Sigmoid colon (tissue), 4 donors: ENCODE measurements around the gene TMTC2.

Source experiments
- POLR2A ChIP-seq, 2 donors: fragments of 450-650 bp; IDR thresholded peaks; one replicate each; pipeline ENCODE4 v1.6.1; 2016; ENCODE audit warnings: antibody characterized with exemption in 2 of 2, mild to moderate bottlenecking in 2 of 2, moderate library complexity in 2 of 2
- POLR2AphosphoS5 ChIP-seq, 4 donors: sonication (generic); formaldehyde crosslinking; IDR thresholded peaks; one replicate each; pipeline ENCODE4 v1.6.1; 2017; ENCODE audit warnings: antibody characterized with exemption in 4 of 4
- TF ChIP-seq, protein P1 (sequence below), 4 experiments: fragments of 450-650 bp in 3 of 4; fragments of 200-600 bp in 1 of 4; IDR thresholded peaks; one replicate each; pipeline ENCODE4 v1.5.1; 2016 to 2019; ENCODE audit warnings: antibody characterized with exemption in 4 of 4, mild to moderate bottlenecking in 3 of 4, moderate library complexity in 2 of 4

DNA sequence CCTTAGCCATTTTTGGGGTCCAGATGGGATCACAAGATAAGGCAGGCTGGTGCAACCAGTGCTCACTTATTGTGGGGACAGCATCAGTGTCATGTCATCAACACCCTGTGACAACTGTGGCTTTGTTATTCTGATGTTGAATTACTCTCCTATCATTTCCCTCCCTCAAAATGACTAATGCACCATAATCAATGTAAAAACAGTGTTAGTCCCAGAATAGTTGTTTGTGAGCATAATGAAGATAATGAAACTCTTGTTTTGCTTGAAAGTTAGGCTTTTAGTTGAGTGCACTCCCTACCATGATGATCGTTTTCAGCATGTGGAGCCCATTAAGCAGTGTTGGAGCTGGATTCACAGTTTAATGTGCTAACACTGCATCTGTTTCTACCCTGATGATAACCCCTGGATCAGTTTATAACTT lies 151.4 kb downstream of the TMTC2 start:
- TF ChIP-seq POLR2A (IDR thresholded peaks at IDR 0.05) (no peak), POLR2AphosphoS5 (IDR thresholded peaks at IDR 0.05) (no peak)
- TF ChIP-seq, protein P1, sequence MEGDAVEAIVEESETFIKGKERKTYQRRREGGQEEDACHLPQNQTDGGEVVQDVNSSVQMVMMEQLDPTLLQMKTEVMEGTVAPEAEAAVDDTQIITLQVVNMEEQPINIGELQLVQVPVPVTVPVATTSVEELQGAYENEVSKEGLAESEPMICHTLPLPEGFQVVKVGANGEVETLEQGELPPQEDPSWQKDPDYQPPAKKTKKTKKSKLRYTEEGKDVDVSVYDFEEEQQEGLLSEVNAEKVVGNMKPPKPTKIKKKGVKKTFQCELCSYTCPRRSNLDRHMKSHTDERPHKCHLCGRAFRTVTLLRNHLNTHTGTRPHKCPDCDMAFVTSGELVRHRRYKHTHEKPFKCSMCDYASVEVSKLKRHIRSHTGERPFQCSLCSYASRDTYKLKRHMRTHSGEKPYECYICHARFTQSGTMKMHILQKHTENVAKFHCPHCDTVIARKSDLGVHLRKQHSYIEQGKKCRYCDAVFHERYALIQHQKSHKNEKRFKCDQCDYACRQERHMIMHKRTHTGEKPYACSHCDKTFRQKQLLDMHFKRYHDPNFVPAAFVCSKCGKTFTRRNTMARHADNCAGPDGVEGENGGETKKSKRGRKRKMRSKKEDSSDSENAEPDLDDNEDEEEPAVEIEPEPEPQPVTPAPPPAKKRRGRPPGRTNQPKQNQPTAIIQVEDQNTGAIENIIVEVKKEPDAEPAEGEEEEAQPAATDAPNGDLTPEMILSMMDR (IDR thresholded peaks at IDR 0.05), result no peak
